OCI-LY1 (cell line): ENCODE data around the gene MIS18BP1.

Source experiments
- H2AFZ ChIP-seq: fragments of 200-600 bp; sonication (generic), shearing (Covaris generic); 2 replicates; pipeline ENCODE4 v1.6.0; 2014; ENCODE audit warnings: antibody characterized with exemption, mild to moderate bottlenecking, low read length
- H3F3A ChIP-seq: fragments of 200-600 bp; sonication (generic), shearing (Covaris generic); 2 replicates; pipeline ENCODE4 v1.6.0; 2014; ENCODE audit warnings: mild to moderate bottlenecking, antibody characterized with exemption, low read length, moderate library complexity; ENCODE audit not compliant: insufficient read depth
- H3K27ac ChIP-seq: fragments of 200-600 bp; sonication (generic); 2 replicates; pipeline ENCODE4 v1.5.1; 2014; ENCODE audit warnings: low read length, mixed run types, mild to moderate bottlenecking, low read depth; ENCODE audit not compliant: poor library complexity, severe bottlenecking
- H3K27me3 ChIP-seq: fragments of 200-600 bp; sonication (generic); 2 replicates; pipeline ENCODE4 v1.6.0; 2014; ENCODE audit warnings: antibody characterized with exemption, mild to moderate bottlenecking, low read length, moderate library complexity; ENCODE audit not compliant: insufficient read depth
- H3K36me3 ChIP-seq: fragments of 200-600 bp; sonication (generic); 2 replicates; pipeline ENCODE4 v1.6.1; 2014; ENCODE audit warnings: mild to moderate bottlenecking, antibody characterized with exemption, low read length, moderate library complexity, mixed read lengths; ENCODE audit not compliant: insufficient read depth
- H3K4me1 ChIP-seq: fragments of 200-600 bp; sonication (generic); 2 replicates; pipeline ENCODE4 v1.5.1; 2014; ENCODE audit warnings: mild to moderate bottlenecking, low read length, moderate library complexity; ENCODE audit not compliant: insufficient read depth, severe bottlenecking
- H3K4me2 ChIP-seq: fragments of 200-600 bp; sonication (generic), shearing (Covaris generic); 2 replicates; pipeline ENCODE4 v1.6.1; 2014; ENCODE audit warnings: low read length
- H3K4me3 ChIP-seq: fragments of 200-600 bp; sonication (generic); 2 replicates; pipeline ENCODE4 v1.5.1; 2014; ENCODE audit warnings: low read length, low read depth, mild to moderate bottlenecking, mixed read lengths; ENCODE audit not compliant: poor library complexity, severe bottlenecking
- H3K79me2 ChIP-seq: fragments of 200-600 bp; shearing (Covaris generic); 2 replicates; pipeline ENCODE4 v1.6.1; 2016; ENCODE audit warnings: mixed run types, low read length, mixed read lengths; ENCODE audit not compliant: insufficient read depth
- H3K9ac ChIP-seq: fragments of 200-600 bp; sonication (generic), shearing (Covaris generic); 2 replicates; pipeline ENCODE4 v1.6.1; 2014; ENCODE audit warnings: mild to moderate bottlenecking, low read length, mixed read lengths
- H3K9me2 ChIP-seq: fragments of 200-600 bp; sonication (generic), shearing (Covaris generic); 2 replicates; pipeline ENCODE4 v1.6.1; 2014; ENCODE audit warnings: low read depth, mild to moderate bottlenecking, low read length, mixed read lengths
- H3K9me3 ChIP-seq: fragments of 200-600 bp; shearing (Covaris generic); 2 replicates; pipeline ENCODE4 v1.6.1; 2014; ENCODE audit warnings: low read length, mixed read lengths
- H4K20me1 ChIP-seq: fragments of 200-600 bp; sonication (generic), shearing (Covaris generic); 2 replicates; pipeline ENCODE4 v1.6.0; 2016; ENCODE audit warnings: mild to moderate bottlenecking, low read length; ENCODE audit not compliant: insufficient read depth
- CTCF ChIP-seq: fragments of 200-600 bp; sonication (generic), shearing (Covaris generic); IDR thresholded peaks from 2 replicates; pipeline ENCODE4 v1.5.1; 2017; ENCODE audit warnings: mild to moderate bottlenecking, antibody characterized with exemption, low read length, moderate library complexity, mixed read lengths
- EZH2 ChIP-seq: fragments of 200-600 bp; sonication (generic), shearing (Covaris generic); IDR thresholded peaks from 2 replicates; pipeline ENCODE4 v1.8.0; 2017; ENCODE audit warnings: borderline replicate concordance, mixed run types, mild to moderate bottlenecking, antibody characterized with exemption, low read length, moderate library complexity, mixed read lengths

Gene MIS18BP1

GRCh38 chr14:45258073-45258472, 5.1 kb upstream of the MIS18BP1 start:
- H3K27me3 ChIP-seq: no peaks in the 10 kb centered on the region
- no peak overlapping the region for H2AFZ ChIP-seq
- peaks cover 14% of the 10 kb centered on the region for H3K4me1 ChIP-seq
- H3K36me3 ChIP-seq: no peaks in the 10 kb centered on the region; the same call in 1 of the 2 replicates
- no peak overlapping the region for H3K4me3 ChIP-seq
- H3K27ac ChIP-seq: no peak overlapping the region
- no peaks in the 10 kb centered on the region for H3K9me2 ChIP-seq
- H3F3A ChIP-seq: no peaks in the 10 kb centered on the region
- no peak overlapping the region for H3K4me2 ChIP-seq
- H3K79me2 ChIP-seq: no peaks in the 10 kb centered on the region
- TF ChIP-seq CTCF (no peak), EZH2 (no peak)
- H3K9me3 ChIP-seq: peaks cover 16% of the 10 kb centered on the region
- no peak overlapping the region for H3K9ac ChIP-seq
- H4K20me1 ChIP-seq: no peaks in the 10 kb centered on the region

- peaks cover 32% of the 10 kb centered on the region for H3K4me1 ChIP-seq
- no peaks in the 10 kb centered on the region for H4K20me1 ChIP-seq
- H3K9me2 ChIP-seq: no peaks in the 10 kb centered on the region
- H3K4me3 ChIP-seq: no peak overlapping the region
- H3K27ac ChIP-seq: no peak overlapping the region
- peaks cover 15% of the 10 kb centered on the region for H3K9me3 ChIP-seq
- H3K36me3 ChIP-seq: peaks cover 7% of the 10 kb centered on the region
- TF ChIP-seq EZH2 (no peak), CTCF (no peak)
- H2AFZ ChIP-seq: no peak overlapping the region
- no peaks in the 10 kb centered on the region for H3F3A ChIP-seq
- H3K79me2 ChIP-seq: peaks cover 29% of the 10 kb centered on the region
- H3K4me2 ChIP-seq: no peak overlapping the region
- H3K9ac ChIP-seq: no peak overlapping the region
- no peaks in the 10 kb centered on the region for H3K27me3 ChIP-seq
Measured at GRCh38 chr14:45254771-45255170, 1.8 kb upstream of the MIS18BP1 start.

- H3K9me2 ChIP-seq: no peaks in the 10 kb centered on the region
- H3K4me1 ChIP-seq: peaks cover 40% of the 10 kb centered on the region
- H3K79me2 ChIP-seq: peaks cover 39% of the 10 kb centered on the region
- 0 out of 2 replicates have a peak overlapping the region, but pooled peaks have one; percentile 17 for H2AFZ ChIP-seq
- H3K4me2 ChIP-seq: peak overlapping the region; percentile 69
- H3K9ac ChIP-seq: peak overlapping the region; percentile 60
- peaks cover 6% of the 10 kb centered on the region for H3K9me3 ChIP-seq
- TF ChIP-seq EZH2: no peak
- TF ChIP-seq CTCF: no peak
- peaks cover 15% of the 10 kb centered on the region for H3K36me3 ChIP-seq
- no peaks in the 10 kb centered on the region for H3F3A ChIP-seq
- no peaks in the 10 kb centered on the region for H4K20me1 ChIP-seq
- H3K27me3 ChIP-seq: no peaks in the 10 kb centered on the region
- peak overlapping the region; percentile 66 for H3K27ac ChIP-seq
- peak overlapping the region; percentile 65 for H3K4me3 ChIP-seq
Measured at GRCh38 chr14:45253754-45254310, 830 bp upstream of the MIS18BP1 start.
